ENCODE results near the gene ARID1B.
A peak's percentile ranks its signal among the peaks of the same experiment; 100 is the strongest.

The ARID1B gene

DNA sequence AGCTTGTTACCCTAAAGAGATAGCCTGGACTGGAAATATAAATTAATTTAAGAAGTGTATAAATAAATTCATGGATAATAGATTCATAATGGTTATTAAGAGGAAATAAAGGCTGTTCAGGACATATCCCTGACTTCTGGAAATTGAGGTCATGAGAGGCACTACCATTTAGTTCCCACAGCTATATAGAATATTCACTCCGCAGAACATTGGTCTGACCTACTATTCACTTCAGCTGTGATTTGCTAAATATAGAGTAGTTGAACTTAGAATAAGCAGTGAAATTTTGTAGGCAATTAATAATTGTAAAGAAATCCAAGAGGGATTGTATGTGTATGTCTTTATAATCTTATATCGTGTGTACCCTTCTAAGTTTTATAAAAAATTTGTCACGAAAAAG is 112.8 kb downstream of the ARID1B start (continued):
- TF ChIP-seq, protein P1, sequence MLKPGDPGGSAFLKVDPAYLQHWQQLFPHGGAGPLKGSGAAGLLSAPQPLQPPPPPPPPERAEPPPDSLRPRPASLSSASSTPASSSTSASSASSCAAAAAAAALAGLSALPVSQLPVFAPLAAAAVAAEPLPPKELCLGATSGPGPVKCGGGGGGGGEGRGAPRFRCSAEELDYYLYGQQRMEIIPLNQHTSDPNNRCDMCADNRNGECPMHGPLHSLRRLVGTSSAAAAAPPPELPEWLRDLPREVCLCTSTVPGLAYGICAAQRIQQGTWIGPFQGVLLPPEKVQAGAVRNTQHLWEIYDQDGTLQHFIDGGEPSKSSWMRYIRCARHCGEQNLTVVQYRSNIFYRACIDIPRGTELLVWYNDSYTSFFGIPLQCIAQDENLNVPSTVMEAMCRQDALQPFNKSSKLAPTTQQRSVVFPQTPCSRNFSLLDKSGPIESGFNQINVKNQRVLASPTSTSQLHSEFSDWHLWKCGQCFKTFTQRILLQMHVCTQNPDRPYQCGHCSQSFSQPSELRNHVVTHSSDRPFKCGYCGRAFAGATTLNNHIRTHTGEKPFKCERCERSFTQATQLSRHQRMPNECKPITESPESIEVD (tag by site-specific recombination; IDR thresholded peaks at IDR 0.05): no peak

DNA sequence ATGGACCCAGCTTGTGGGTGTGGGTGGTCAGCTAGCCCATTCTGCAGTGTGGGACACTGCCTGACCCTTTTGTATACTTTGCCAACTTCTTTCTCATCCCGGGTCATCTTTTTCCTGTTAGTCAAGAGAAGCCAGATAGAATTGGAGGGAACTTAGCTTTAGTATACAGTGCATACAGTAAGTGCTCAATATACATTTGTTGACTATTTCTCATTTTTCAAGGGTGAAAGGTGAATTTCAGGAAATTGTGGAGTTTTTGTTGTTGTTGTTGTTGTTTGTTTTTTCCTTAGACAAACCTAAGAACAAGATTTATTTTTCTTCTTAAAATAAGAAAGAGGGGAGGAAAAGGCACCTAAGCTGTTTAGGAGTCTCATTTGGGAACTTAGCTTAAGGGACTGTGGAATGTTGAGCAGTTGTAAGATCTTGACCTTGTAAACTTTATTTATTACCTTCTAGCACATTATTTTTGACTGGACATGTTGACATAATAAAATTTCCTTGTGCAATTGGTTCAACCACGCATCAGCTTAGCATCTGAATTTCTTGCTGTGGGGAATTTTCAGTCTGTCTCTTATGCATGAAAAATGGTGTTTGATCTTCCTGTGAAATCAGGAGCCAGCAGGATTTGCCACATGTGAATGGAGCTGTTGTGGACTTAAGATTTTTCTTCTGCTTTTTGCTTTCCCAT is 113.6 kb downstream of the ARID1B start:
- TF ChIP-seq ZBTB1 (tag by site-specific recombination; IDR thresholded peaks at IDR 0.05): no peak
- no peak for TF ChIP-seq BCL6B (tag by site-specific recombination; IDR thresholded peaks at IDR 0.05)
- TF ChIP-seq ZNF311 (tag by site-specific recombination; IDR thresholded peaks at IDR 0.05; ENCODE audit: borderline replicate concordance): no peak
- TF ChIP-seq ZNF140 (tag by site-specific recombination; IDR thresholded peaks at IDR 0.05): no peak
- TF ChIP-seq BCL11B (tag by site-specific recombination; IDR thresholded peaks at IDR 0.05; ENCODE audit: low read depth): no peak
- no peak for TF ChIP-seq ZNF248 (tag by site-specific recombination; IDR thresholded peaks at IDR 0.05)
- no peak for TF ChIP-seq REPIN1 (tag by site-specific recombination; IDR thresholded peaks at IDR 0.05; ENCODE audit: low read depth)
- TF ChIP-seq ZNF544 (tag by site-specific recombination; IDR thresholded peaks at IDR 0.05): no peak
- TF ChIP-seq, protein P1 (tag by site-specific recombination; IDR thresholded peaks at IDR 0.05): peak; percentile 71
- no peak for TF ChIP-seq ZNF560 (tag by site-specific recombination; IDR thresholded peaks at IDR 0.05; ENCODE audit: borderline replicate concordance)
- TF ChIP-seq, protein P2, sequence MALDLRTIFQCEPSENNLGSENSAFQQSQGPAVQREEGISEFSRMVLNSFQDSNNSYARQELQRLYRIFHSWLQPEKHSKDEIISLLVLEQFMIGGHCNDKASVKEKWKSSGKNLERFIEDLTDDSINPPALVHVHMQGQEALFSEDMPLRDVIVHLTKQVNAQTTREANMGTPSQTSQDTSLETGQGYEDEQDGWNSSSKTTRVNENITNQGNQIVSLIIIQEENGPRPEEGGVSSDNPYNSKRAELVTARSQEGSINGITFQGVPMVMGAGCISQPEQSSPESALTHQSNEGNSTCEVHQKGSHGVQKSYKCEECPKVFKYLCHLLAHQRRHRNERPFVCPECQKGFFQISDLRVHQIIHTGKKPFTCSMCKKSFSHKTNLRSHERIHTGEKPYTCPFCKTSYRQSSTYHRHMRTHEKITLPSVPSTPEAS (tag by site-specific recombination; IDR thresholded peaks at IDR 0.05): no peak
- TF ChIP-seq ZNF792 (tag by site-specific recombination; IDR thresholded peaks at IDR 0.05): peak; percentile 87; the same call in 1 of the 2 replicates
- no peaks in the 10 kb centered on the region for H3K36me3 ChIP-seq (ENCODE audit: control insufficient read depth in 2 of 2, insufficient read depth in 1 of 2, low read length in 2 of 2)
- H3K27ac ChIP-seq (ENCODE audit: extremely low read depth, low read depth, low read length): no peak overlapping the region
- H3K9me3 ChIP-seq (ENCODE audit: control insufficient read depth, insufficient read depth, low read depth, low read length): no peaks in the 10 kb centered on the region
- H3K4me3 ChIP-seq (ENCODE audit: low read depth, low read length): no peak overlapping the region
- peaks cover 6% of the 10 kb centered on the region; the same call in 1 of the 2 replicates for H3K4me1 ChIP-seq (ENCODE audit: control insufficient read depth, insufficient read depth, low read length)
- ChIA-PET CTCF (interaction anchor here (0.6 to 1.5 kb wide), 5 partner anchors 8 to 265 kb away, joined by 3 to 5 read pairs (median 3); no protein-coding TSS in a partner anchor), POLR2A (interaction anchor here (0.9 kb wide), 1 partner anchor 19 kb away, joined by 3 read pairs; no protein-coding TSS in a partner anchor)

GRCh38 chr6:156897907-156898531 is 120.8 kb downstream of the ARID1B start:
- CTCF ChIA-PET: interaction anchor here (1.1 to 1.3 kb wide), 2 partner anchors 15 to 24 kb away, joined by 3 to 4 read pairs; no protein-coding TSS in a partner anchor
- H3K27ac ChIP-seq (ENCODE audit: extremely low read depth, low read depth, low read length): no peak overlapping the region

More at GRCh38 chr6:156897907-156898531, 120.8 kb downstream of the ARID1B start:
- TF ChIP-seq GLI2 (tag by site-specific recombination; IDR thresholded peaks at IDR 0.05; ENCODE audit: borderline replicate concordance, low read depth): no peak
- no peak for TF ChIP-seq ZBTB17 (tag by site-specific recombination; IDR thresholded peaks at IDR 0.05)
- no peak for TF ChIP-seq ZNF830 (tag by site-specific recombination; IDR thresholded peaks at IDR 0.05; ENCODE audit: low read depth)
- TF ChIP-seq ZNF785 (tag by site-specific recombination; IDR thresholded peaks at IDR 0.05): no peak
- peak; percentile 43; the same call in 1 of the 2 replicates for TF ChIP-seq EGR2 (tag by site-specific recombination; IDR thresholded peaks at IDR 0.05; ENCODE audit: low read depth)
- no peak for TF ChIP-seq KLF8 (tag by site-specific recombination; IDR thresholded peaks at IDR 0.05)
- TF ChIP-seq ZBTB8A (tag by site-specific recombination; IDR thresholded peaks at IDR 0.05): no peak
- no peak for TF ChIP-seq ZNF114 (tag by site-specific recombination; IDR thresholded peaks at IDR 0.05)
- no peak for TF ChIP-seq ZNF768 (tag by site-specific recombination; IDR thresholded peaks at IDR 0.05)
- TF ChIP-seq ZNF544 (tag by site-specific recombination; IDR thresholded peaks at IDR 0.05): no peak
- TF ChIP-seq ZFHX2 (tag by site-specific recombination; conservative IDR thresholded peaks at IDR 0.05): peak; percentile 61
- no peak for TF ChIP-seq ZNF513 (tag by site-specific recombination; IDR thresholded peaks at IDR 0.05)
- Histone ChIP-seq H3K4me3 (ENCODE audit: low read depth, low read length) (no peak overlapping the region), H3K4me1 (ENCODE audit: control insufficient read depth, insufficient read depth, low read length) (peaks cover 12% of the 10 kb centered on the region), H3K9me3 (ENCODE audit: control insufficient read depth, insufficient read depth, low read depth, low read length) (no peaks in the 10 kb centered on the region), H3K36me3 (ENCODE audit: control insufficient read depth in 2 of 2, insufficient read depth in 1 of 2, low read length in 2 of 2) (0 out of 3 replicates have a peak, but pooled peaks cover 0 to 5% of the 10 kb centered on the region in 2 experiments)
- POLR2A ChIA-PET: interaction anchor here (0.6 kb wide), 1 partner anchor 17 kb away, joined by 8 read pairs; no protein-coding TSS in a partner anchor

Data from HEK293 (cell line).